ENCODE data around the gene PDPK1. TPM values are rescaled to one million over a fixed set of nuclear protein-coding genes. Genes with fewer than 3 reads are reported as not detected.
"Not testable (repeated sequence)": the region's sequence is repeated elsewhere in the genome, so short reads cannot be mapped to it uniquely, and the experiment has no call there.

PDPK1 gene
- polyA plus RNA-seq, 1 donor (not counting 4 experiments of a cell fraction or from before 2014, with no cell fraction given): 23.4 TPM

DNA sequence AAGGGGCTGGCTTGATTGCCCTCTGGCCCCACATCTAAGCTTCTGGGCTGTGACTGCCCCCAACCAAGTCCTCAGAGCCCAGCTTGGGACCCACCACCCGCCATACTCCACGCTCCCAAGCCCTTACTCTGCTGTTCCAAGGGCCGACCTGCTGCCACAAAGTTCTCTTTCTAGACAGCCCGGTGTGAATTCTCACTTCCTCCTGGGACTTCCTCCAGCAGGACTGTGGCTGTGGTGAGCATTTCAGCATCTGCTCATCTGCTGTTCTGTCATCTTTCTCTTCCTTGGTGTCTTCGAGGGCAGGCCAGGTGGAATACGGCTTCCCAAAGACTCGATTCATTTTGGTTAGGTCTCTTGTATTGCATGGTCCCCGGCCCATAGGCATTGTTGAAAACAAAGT lies 69.0 kb downstream of the PDPK1 start:
- H3K4me2 ChIP-seq (ENCODE audit: control insufficient read depth, extremely low read depth, insufficient read depth, low read depth, low read length); H3K27me3 ChIP-seq (ENCODE audit: control insufficient read depth, extremely low read depth, insufficient read depth, low read length); H4K20me1 ChIP-seq (ENCODE audit: control insufficient read depth, extremely low read depth, insufficient read depth, low read length); dilution Hi-C loops (cut with MboI; ENCODE audit: extremely low pct_ligation_motif_present, low sequenced_read_pairs); H3K4me3 ChIP-seq (ENCODE audit: control insufficient read depth in 2 of 3, extremely low read depth in 1 of 3, insufficient read depth in 2 of 3, low read depth in 1 of 3, low read length in 3 of 3); H3K9me1 ChIP-seq (ENCODE audit: control insufficient read depth, extremely low read depth, insufficient read depth, low read length); H3K9ac ChIP-seq (ENCODE audit: control insufficient read depth, extremely low read depth, insufficient read depth, low read length); DNase-seq (ENCODE audit: low read depth, low spot score); H3K9me3 ChIP-seq (ENCODE audit: control insufficient read depth, low read depth, low read length); FAIRE-seq; H2AFZ ChIP-seq (ENCODE audit: control insufficient read depth, low read length); H3K27ac ChIP-seq (ENCODE audit: control insufficient read depth, insufficient read depth, low read length): not testable (repeated sequence)
- Histone ChIP-seq H3K36me3 (ENCODE audit: control insufficient read depth in 2 of 2, extremely low read depth in 1 of 2, insufficient read depth in 2 of 2, low read length in 2 of 2) (peaks cover 0 to 13% of the 10 kb centered on the region in 2 experiments), H3K79me2 (ENCODE audit: control insufficient read depth, insufficient read depth, low read length) (peaks cover 41% of the 10 kb centered on the region), H3K4me1 (ENCODE audit: control insufficient read depth, extremely low read depth, insufficient read depth, low read length) (peaks cover 10% of the 10 kb centered on the region)

DNA sequence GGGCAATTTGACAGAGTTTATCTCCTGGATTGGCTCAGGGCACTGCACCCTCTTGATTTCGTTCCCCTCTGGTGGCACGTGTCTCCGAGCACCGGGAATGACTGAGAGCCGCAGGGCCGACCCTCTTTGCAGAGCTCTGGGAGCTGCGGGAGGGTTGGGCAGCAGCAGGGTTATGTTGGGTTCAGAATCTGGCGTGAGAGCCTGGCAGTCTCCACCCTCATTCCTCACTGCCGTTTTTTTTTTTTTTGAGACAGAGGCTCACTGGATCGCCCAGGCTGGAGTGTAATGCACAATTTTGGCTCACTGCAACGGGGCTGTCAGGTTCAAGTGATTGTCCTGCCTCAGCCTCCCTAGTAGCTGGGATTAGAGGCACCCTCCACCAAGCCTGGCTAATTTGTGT lies 71.5 kb downstream of the PDPK1 start:
- Histone ChIP-seq H3K4me1 (ENCODE audit: control insufficient read depth, extremely low read depth, insufficient read depth, low read length) (peaks cover 10% of the 10 kb centered on the region), H3K79me2 (ENCODE audit: control insufficient read depth, insufficient read depth, low read length) (peaks cover 33% of the 10 kb centered on the region), H3K36me3 (ENCODE audit: control insufficient read depth in 2 of 2, extremely low read depth in 1 of 2, insufficient read depth in 2 of 2, low read length in 2 of 2) (peaks cover 0 to 13% of the 10 kb centered on the region in 2 experiments)
- H3K27ac ChIP-seq (ENCODE audit: control insufficient read depth, insufficient read depth, low read length); H3K4me3 ChIP-seq (ENCODE audit: control insufficient read depth in 2 of 3, extremely low read depth in 1 of 3, insufficient read depth in 2 of 3, low read depth in 1 of 3, low read length in 3 of 3); H3K9me1 ChIP-seq (ENCODE audit: control insufficient read depth, extremely low read depth, insufficient read depth, low read length); H3K27me3 ChIP-seq (ENCODE audit: control insufficient read depth, extremely low read depth, insufficient read depth, low read length); H4K20me1 ChIP-seq (ENCODE audit: control insufficient read depth, extremely low read depth, insufficient read depth, low read length); H3K9ac ChIP-seq (ENCODE audit: control insufficient read depth, extremely low read depth, insufficient read depth, low read length); H3K9me3 ChIP-seq (ENCODE audit: control insufficient read depth, low read depth, low read length); DNase-seq (ENCODE audit: low read depth, low spot score); H2AFZ ChIP-seq (ENCODE audit: control insufficient read depth, low read length); dilution Hi-C loops (cut with MboI; ENCODE audit: extremely low pct_ligation_motif_present, low sequenced_read_pairs); H3K4me2 ChIP-seq (ENCODE audit: control insufficient read depth, extremely low read depth, insufficient read depth, low read depth, low read length); FAIRE-seq: not testable (repeated sequence)

DNA sequence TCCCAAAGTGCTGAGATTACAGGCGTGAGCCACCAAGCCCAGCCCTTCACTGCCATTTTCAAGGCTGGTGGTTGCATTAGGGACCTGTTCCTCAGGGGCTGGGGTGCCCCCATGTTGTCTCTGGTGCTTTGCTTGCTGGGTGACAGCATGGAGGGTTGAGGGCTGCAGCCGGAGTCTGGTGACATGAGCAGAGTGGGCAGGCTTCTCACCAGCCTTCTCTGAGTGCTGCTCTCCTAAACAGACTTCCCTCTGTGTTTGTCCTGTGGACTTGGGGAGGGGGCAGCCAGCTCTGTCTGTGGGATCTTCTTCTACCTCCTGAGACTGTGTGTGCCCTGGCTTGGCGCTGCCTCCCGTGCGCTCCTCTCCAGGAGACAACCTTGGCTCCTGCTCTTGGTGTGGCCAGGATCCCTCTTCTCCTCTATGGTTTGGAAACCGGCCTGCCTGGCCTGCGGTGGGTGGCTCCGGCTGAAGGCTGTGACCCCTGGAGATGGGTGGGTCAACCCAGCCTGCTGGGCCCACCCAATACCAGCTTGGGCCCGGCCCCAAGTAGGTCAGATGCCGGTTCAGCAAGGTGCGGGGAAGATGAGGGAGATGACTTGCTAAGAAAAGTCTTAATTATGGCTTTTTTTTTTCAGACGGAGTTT lies 72.1 kb downstream of the PDPK1 start:
- Histone ChIP-seq H3K4me3 (ENCODE audit: control insufficient read depth in 2 of 3, extremely low read depth in 1 of 3, insufficient read depth in 2 of 3, low read depth in 1 of 3, low read length in 3 of 3) (no peak overlapping the region), H3K9ac (ENCODE audit: control insufficient read depth, extremely low read depth, insufficient read depth, low read length) (no peak overlapping the region), H3K27ac (ENCODE audit: control insufficient read depth, insufficient read depth, low read length) (no peak overlapping the region), H3K27me3 (ENCODE audit: control insufficient read depth, extremely low read depth, insufficient read depth, low read length) (no peaks in the 10 kb centered on the region), H3K79me2 (ENCODE audit: control insufficient read depth, insufficient read depth, low read length) (peaks cover 32% of the 10 kb centered on the region), H4K20me1 (ENCODE audit: control insufficient read depth, extremely low read depth, insufficient read depth, low read length) (no peaks in the 10 kb centered on the region), H3K9me1 (ENCODE audit: control insufficient read depth, extremely low read depth, insufficient read depth, low read length) (no peaks in the 10 kb centered on the region), H2AFZ (ENCODE audit: control insufficient read depth, low read length) (no peak overlapping the region), H3K9me3 (ENCODE audit: control insufficient read depth, low read depth, low read length) (no peaks in the 10 kb centered on the region), H3K4me1 (ENCODE audit: control insufficient read depth, extremely low read depth, insufficient read depth, low read length) (peaks cover 10% of the 10 kb centered on the region), H3K4me2 (ENCODE audit: control insufficient read depth, extremely low read depth, insufficient read depth, low read depth, low read length) (no peak overlapping the region), H3K36me3 (ENCODE audit: control insufficient read depth in 2 of 2, extremely low read depth in 1 of 2, insufficient read depth in 2 of 2, low read length in 2 of 2) (peaks cover 0 to 15% of the 10 kb centered on the region in 2 experiments)
- DNase-seq (ENCODE audit: low read depth, low spot score): no peak
- dilution Hi-C loops (cut with MboI; ENCODE audit: extremely low pct_ligation_motif_present, low sequenced_read_pairs): no loop called here
- FAIRE-seq: no peak
- TF ChIP-seq EZH2 (IDR thresholded peaks at IDR 0.05; ENCODE audit: low read length): no peak
- TF ChIP-seq, protein P1, sequence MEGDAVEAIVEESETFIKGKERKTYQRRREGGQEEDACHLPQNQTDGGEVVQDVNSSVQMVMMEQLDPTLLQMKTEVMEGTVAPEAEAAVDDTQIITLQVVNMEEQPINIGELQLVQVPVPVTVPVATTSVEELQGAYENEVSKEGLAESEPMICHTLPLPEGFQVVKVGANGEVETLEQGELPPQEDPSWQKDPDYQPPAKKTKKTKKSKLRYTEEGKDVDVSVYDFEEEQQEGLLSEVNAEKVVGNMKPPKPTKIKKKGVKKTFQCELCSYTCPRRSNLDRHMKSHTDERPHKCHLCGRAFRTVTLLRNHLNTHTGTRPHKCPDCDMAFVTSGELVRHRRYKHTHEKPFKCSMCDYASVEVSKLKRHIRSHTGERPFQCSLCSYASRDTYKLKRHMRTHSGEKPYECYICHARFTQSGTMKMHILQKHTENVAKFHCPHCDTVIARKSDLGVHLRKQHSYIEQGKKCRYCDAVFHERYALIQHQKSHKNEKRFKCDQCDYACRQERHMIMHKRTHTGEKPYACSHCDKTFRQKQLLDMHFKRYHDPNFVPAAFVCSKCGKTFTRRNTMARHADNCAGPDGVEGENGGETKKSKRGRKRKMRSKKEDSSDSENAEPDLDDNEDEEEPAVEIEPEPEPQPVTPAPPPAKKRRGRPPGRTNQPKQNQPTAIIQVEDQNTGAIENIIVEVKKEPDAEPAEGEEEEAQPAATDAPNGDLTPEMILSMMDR (optimal IDR thresholded peaks at IDR 0.05 in 1 of 3, IDR thresholded peaks at IDR 0.05 in 1 of 3, conservative IDR thresholded peaks at IDR 0.05 in 1 of 3; ENCODE audit: extremely low read depth in 1 of 3, insufficient read depth in 2 of 3, low read length in 3 of 3): no peak
